Femur (tissue), 1 donor: Measurements from ENCODE around the gene SHFL.

ENCODE experiments used
- DNase-seq: peaks from one replicate; pipeline ENCODE4 v3.0.0-alpha.2; 2017

Gene SHFL

DNA sequence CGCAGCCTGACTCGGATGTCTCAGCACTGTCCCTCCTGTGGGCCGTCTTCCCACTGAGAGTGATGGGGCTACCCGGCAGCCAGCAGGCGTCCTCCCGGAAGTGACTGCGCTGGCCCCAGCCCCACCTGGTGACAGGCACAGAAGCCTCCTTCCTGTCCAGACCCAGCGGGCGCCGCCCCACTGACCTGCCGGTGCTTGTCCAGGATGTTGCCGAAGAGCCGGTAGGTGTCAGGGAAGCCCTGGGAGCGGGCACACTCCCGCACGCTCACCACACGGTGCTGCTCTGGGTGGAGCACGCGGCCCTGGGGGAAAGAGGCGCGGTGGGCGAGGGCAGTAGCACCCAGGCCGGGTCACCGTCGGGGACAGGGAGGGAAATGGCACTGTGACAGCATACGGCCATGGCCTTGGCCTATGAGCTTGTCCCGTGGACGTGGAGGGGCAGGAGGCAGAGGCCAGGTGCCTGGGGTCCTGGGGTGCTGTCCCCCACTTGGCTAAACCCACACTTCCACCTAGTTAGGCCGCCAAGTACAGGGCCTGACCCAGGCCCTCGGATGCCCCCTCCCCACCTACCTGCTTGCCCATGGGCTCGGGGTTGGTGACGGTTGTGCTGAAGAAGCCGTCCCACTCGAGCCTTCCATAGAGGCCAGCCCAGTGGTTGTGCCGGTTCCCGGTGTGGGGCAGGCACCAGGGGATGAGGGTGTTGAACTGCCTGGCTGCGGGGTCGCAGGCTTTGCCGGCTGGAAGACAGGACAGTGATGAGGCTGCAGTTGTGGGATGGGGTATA lies 49.6 kb downstream of the SHFL start:
- no peak for DNase-seq

DNA sequence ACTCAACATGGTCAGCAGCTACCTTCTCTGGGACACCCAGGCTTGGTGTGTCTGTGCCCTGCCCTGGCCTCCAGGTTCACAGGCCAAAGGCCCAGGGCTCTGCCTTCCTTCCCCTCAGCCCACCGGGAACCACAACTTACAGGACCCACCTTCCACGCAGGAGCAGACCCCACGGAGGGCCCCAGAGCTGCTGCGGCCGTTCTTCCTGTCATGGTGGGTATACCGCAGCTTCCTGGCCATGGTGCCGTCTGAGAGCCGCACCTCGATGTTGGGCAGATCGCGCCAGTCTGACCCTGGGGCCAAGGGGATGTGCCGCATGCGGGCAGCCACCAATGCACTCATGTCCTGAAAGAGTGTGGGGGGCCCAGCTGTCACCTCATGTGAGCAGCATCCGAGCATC lies 50.8 kb downstream of the SHFL start:
- no peak for DNase-seq

DNA sequence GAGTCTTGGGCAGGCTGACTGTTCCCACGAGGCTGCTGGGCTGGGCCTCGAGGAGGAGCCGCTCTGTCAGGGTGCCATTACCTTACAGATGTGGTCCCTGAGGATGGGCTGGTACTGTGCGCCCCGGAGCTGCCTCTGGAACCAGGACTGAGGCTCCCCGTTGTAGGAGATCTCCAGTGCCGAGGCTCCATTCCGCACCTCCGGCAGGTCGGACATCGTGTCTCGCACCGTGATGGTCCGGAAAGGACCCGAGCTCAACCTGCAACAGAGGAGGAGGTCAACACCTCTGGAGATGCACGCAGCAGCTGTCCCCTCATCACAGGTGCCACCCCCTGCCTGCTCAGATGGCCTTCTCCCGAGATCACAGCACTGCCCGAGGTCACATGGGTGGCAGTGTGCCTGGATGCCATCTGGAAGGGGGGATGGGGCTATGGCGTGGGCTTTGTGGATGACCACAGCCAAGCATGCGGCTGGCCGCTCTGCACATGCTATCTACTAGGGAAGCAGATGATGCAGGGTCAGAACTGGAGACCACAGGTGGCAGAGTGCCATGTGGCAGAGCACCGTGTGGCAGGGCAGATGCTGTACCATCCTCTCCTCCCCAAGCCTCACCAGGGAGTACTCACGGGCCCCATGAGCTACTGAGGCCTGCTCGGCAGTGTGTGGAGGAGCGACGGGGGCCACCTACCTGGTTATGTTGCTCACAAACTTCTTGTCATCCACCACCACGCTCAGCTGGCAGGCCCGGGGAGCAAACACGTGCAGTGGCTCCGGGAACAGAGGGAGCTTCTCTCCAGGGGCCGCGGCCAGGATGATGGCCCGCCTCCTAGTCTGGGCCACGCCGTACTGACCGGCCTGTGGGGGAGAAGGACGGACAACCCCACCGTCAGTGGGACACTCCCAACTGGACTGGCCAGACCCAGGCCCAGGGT lies 51.9 kb downstream of the SHFL start:
- DNase-seq, result no peak

DNA sequence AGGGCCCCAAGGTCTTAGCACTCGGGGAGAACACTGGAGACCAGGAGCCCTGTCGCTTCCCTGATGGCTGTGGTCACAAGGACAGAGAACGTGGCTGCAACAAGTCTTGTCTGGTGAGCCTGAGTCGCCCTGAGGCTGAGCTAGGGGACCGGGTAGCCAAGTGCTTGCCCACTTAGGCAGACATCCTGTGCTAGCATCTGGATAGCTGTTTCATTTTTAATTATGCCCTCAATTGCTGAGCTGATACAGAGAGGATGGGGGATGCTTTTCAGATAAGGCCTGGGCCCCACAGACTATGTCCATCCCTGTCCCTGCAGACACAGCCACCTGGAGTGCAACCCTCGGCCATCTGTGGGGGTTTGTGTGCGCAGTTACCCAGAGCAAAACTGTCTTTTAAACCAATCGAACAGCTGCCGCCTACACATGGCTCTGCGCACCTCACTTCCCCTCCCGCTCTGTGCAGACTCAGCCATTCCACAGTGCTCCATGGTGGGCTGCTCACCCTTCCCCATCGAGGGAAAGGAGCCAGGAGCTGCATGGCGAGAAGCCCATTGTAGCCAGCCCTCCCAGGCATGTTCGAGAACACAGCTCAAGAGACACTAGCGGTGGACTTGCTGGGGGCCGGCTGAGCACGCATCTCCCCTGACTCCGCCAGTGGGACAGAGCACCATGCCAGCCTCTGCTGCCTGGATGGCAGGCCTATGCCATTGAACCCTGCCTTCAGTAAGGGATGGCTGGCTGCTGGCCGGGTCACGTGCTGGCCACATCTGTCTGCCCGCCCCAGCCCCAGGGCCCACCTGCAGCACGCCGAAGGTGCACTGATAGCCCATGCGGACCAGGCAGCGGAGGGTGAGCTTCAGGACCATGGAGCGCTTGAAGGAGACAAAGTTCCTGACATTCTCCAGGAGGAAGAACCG lies 53.0 kb downstream of the SHFL start:
- DNase-seq, result no peak

DNA sequence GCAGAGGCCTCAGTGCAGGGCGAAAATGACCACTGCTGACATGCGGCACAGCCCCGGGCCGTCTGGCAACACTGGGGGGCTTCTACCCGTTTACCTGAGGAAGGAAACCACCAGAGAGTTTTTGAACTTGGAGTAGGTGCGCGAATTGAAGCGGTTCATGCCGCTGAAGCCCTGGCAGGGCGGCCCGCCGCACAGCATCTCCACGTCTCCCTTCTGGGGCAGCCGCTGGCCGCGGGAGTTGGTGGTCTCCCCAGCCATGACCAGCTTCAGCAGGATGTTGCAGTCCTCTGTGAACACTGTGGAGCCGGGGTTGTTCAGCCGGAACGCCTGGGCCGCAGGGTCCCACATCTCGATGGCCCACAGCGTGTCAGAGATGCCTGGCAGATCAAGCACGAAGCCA lies 53.8 kb downstream of the SHFL start:
- no peak for DNase-seq

DNA sequence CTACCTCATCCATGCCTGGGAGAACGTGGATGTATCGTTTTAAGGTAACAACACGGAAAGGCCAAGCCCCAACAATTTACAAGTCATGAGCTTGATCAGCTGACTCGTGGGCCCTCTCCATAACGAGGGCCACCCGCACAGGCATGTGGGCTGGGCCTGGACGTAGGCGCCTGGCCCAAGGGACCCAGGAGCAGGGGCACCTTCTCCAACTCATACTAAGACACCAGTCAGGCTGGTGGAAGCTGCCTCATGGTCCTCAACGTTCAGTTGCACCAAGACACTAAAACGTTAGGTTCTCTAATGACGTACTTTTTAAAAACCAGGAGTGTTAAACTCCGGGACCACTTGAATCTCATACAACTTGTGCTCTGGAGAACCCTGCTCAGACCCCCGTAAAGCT lies 55.4 kb downstream of the SHFL start:
- no peak for DNase-seq

DNA sequence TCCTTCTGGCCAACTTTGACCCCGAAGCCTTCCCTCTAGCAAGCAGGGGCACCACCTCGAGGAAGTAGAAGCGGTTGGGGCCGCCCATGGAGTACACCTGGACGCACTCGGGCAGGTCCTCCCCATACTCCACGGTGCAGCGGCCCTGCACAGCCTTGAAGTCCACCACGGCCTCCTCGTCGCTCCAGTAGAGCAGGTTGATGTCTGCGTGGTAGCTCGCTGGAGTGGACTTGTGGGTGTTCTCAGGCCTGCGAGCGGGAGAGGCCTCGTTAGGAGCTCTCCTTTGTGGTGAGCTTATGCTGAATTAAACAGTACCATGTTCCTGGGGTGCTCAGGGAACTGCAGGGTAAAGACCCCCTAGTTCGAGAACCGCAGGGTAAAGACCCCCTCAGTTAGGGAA lies 55.9 kb downstream of the SHFL start:
- DNase-seq, result no peak
